ENCODE measurements around the gene NRP1.
A peak's percentile ranks its signal among the peaks of the same experiment; 100 is the strongest.

DNA sequence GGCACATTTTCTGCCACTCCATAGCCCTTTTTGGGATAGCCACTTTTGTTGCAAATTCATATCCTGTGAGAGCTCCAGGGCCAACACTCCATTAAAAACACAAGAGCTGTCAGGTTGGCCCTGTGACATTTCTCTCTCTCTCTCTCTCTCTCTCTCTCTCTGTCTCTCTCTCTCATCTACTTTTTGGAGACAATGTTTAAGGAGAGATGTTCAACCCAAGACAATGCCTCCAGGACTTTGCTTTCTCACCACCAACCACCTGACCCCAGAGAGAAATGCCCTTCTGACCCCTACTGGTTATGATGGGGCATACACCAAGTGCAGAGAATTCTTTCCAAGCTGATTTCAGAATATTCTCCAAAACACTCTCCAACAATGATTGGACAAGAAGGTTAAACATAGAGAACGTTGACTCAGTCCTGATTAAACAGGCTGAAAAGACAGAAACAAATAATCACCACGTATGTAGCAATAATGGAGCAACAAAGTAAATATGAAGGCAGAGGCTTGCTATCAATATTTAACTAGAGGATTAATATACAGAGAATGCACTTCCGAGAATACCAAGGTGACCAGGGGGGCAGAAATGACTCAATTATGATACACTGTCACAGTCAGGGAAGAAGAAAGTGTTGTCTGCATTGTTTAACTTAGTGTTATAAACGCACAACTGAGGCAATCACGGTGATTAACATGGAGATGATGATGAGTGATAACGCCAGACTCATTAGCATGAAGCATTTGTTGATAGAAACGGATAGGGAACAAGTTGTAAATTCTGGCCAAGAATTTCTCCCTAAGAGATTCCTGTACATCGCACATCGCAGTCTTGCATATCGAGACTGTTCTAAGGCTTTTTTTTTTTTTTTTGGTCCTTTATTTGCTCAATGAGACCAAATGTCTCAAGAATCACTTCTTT, 178.5 kb downstream of the NRP1 start:
- TF ChIP-seq, protein P1, sequence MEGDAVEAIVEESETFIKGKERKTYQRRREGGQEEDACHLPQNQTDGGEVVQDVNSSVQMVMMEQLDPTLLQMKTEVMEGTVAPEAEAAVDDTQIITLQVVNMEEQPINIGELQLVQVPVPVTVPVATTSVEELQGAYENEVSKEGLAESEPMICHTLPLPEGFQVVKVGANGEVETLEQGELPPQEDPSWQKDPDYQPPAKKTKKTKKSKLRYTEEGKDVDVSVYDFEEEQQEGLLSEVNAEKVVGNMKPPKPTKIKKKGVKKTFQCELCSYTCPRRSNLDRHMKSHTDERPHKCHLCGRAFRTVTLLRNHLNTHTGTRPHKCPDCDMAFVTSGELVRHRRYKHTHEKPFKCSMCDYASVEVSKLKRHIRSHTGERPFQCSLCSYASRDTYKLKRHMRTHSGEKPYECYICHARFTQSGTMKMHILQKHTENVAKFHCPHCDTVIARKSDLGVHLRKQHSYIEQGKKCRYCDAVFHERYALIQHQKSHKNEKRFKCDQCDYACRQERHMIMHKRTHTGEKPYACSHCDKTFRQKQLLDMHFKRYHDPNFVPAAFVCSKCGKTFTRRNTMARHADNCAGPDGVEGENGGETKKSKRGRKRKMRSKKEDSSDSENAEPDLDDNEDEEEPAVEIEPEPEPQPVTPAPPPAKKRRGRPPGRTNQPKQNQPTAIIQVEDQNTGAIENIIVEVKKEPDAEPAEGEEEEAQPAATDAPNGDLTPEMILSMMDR (IDR thresholded peaks at IDR 0.05), result peak in 3 of 4 experiments; percentile 35 to 53 (median 35)
- TF ChIP-seq POLR2A (IDR thresholded peaks at IDR 0.05) (no peak), POLR2AphosphoS5 (IDR thresholded peaks at IDR 0.05) (peak; percentile 52)
